Stimulated activated naive CD8-positive, alpha-beta T cell treated with anti-CD3 and anti-CD28 coated beads, Interleukin-15, Interleukin-2, amounts not matched to agents 100 U/mL and 50 U/mL, for 24 hours (primary cell): Measurements from ENCODE around the gene CLIC3.
A peak's percentile ranks its signal among the peaks of the same experiment; 100 is the strongest.

ENCODE experiments used
- ATAC-seq: fragments of 150-1000 bp; cut with Tn5 transposase; one replicate; pipeline ENCODE4 v1.10.0; 2021
- DNase-seq: peaks from one replicate; pipeline ENCODE4 v3.0.0; 2021

Gene CLIC3

DNA sequence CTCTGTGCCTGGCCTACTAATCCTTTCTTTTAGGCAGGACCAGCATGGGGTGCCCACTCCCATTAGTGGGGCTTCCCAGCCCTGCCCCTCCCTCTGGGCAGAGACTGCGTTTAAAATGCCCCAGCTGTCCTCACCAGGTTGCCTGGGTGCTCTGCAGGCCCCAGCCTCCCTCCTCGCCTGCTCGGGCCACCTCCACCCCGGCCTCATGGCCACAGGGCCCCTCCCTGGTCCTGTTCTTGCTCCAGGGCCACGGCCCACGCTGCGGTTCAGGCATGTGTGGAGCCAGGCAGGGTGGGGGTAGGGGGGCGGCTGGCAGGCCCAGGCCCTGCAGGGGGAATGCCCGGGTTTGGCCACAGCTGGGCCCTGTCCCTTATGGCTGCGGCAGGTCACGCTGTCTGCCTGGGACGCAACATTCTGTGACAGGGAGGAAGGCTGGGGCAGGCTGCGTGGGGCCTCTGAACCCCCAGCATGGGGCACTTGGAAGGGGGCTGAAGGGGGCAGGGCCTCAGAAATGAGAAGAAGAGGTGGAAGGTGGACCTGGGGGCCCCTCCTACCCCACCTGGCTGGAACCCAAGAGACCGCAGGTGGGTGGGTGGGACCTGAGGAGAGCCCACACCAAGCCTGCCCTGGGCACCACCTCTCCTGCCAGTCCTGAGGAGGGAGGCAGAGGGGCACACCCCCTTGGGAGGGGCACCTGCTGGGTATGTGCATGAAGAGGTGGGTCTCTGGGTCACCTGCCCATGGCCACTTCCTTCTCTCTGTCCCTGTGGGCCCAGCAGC is 44.6 kb downstream of the CLIC3 start, which contains the start of gene LCN12:
Gene LCN12, plus strand, starts transcription at position 733 of the 780 bp plus-strand sequence. CDS start 55 bp downstream, outside the sequence.
- ATAC-seq (no peak), DNase-seq (no peak)

DNA sequence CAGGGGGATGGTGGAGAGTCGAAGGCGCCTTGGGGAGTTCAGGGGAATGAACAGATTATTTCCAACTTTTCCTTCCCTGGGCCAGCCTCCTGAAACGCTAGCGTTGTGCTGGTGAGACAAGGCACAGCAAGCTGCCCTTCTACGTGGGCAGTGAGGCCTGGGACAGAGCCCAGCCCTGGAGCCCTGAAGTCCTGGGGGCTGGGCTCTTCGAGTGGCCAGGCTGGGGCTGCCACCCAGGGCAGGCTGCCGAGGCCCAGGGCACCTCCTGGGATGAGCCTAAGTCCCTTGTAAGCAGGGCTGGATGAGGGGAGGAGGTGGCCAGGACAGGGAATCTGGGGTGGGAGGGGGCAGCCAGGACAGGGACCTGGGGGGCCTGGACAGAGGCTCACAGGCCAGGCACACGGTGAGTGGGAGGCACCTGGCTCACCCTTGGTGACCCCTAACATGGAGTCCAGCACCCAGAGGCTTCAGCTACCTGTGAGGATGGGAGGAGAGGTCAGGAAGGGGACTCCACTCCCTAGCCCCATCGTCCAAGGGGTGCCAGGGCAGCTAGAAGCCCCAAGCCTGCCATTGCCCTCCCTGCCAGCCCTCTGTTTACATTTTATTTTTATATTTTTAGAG is 45.6 kb downstream of the CLIC3 start:
- DNase-seq (no peak), ATAC-seq (no peak)

DNA sequence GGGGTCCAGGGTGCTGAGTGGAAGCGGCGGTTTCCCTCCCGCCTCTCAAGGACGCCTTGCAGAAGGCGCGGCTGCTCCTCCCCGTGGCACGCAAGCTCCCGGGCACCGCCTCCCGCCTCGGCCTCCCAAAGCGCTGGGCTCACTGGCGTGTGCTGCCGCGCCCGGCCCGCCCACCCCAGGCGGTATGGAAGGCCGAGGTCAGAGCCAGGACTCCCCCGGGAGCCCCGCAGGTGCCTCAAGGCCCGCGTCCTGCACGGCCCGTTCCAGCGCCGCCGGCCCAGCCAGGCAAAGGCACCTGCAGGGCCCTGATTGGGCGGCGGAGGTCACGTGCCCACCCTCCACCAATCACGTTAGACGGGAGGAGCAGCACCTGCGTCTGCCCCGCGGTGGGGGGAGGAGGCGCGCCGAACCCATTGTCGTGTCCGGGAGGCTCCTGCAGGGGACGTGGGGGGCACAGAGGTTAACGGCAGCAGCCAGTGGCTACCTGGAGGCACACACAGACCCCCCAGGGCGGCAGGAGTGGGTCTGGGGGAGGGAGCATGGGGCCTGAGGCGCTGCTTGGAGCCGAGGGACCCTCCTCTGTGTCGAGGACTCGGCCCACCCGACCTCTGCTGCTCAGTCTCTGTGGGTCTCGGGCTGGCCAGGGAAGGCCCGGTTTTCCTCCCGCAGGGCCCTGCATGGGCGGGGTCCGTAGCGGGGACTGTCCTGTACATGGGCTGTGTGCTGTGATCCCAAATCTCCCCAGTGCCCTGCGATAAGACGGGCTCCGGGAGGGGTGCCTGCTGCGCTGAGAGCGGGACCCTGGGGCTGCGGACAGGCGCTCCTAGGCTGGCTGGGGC is 46.3 kb downstream of the CLIC3 start:
- ATAC-seq: peak; percentile 92

DNA sequence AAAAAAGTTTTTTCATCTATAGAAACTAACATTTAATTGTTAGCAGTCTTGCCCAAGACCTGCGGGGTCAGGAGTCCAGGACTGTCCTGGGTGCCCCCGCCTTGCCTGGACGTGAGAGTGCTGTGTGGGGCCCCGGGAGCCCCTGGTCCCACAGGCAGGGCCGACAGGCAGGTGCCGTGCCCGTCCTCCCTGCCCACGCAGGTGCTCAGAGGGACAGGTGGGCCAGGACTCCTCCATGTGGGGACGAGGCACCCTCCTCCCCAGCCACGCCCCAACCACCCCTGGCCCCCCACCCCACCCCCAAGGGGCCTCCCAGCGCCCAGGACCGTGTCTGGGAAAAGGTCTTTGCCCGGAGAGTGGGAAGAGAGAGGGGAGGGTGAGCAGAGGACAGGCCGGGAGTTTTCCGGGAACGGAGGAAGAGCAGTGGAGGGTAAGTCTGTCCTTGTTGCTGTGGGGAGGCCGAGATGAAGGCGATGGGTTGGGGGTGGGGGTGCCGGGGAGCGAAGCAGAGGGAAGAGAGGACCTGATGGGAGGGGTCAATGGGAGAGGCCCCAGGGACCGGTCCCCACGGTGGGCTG is 47.0 kb downstream of the CLIC3 start:
- ATAC-seq: no peak

More for the DNA sequence above, 46.3 kb downstream of the CLIC3 start:
- DNase-seq: peak; percentile 97

DNA sequence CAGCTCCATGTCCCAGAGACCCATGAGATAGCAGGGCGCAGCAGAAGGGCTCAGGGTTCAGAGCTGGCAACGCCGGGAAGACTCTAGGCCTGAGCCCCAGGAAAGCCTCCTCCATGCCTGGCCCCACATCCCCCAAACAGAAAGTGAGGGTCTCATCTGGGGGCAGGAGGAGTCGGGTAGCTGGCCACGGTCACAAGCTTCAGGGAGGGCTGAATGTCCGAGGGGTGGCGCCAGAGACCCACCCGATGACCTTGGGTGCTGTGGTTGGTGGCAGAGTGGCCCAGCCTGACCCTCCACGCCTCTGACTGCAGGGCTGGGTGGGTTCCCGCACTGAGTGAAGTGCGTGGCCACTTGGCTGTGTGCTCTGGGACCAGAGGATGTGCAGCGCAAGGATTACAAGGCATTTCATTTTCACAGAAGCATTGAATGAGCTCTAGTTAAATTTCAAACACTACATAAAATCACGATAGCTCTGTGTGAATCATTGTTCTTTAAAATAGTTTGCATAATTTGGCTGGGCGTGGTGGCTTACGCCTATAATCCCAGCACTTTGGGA is 48.3 kb downstream of the CLIC3 start:
- DNase-seq (peak; percentile 62), ATAC-seq (no peak)

More for the DNA sequence above, 47.0 kb downstream of the CLIC3 start:
- DNase-seq: no peak

DNA sequence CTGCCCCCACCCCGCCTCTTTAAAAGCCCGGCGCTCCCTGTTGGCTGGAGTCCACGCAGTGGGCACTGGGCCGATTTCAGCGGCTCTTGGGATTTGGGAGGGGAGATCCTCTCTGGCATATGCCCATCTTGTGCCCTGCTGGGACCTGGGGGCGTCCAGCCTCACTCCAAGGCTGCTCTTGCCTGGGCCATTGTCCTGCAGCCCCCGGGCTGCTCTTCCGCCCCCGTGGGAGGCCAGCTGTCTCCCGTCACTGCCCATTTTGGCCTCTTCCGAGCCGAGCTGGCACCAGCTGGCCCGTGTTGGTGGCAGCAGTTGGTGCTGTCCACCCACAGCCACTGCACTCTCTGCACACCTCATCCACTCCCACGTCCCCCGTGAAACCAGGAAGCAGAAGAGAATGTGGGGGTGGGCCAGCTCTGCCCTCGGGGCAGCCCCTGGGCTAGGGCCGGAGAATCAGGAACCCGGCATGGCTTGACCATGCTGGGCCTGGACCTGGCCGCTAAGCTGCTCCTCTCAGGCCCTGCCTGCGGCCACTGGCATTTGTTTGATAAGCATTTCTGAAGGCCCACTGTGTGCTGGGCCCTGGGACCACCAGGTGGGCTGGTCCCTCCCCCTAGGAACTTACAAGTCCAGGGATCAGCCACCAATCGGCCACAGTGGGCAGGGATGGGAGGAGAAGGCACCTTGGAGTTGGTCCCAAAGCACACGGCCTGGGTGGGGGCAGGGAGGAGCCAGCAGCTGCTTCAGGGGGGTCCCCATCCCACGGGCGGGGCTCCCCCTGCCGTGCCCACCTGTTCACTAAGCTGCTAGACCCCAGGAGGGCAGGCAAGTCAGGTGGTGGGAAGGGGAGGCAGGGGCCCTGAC is 49.1 kb downstream of the CLIC3 start:
- DNase-seq (peak; percentile 4), ATAC-seq (no peak)

DNA sequence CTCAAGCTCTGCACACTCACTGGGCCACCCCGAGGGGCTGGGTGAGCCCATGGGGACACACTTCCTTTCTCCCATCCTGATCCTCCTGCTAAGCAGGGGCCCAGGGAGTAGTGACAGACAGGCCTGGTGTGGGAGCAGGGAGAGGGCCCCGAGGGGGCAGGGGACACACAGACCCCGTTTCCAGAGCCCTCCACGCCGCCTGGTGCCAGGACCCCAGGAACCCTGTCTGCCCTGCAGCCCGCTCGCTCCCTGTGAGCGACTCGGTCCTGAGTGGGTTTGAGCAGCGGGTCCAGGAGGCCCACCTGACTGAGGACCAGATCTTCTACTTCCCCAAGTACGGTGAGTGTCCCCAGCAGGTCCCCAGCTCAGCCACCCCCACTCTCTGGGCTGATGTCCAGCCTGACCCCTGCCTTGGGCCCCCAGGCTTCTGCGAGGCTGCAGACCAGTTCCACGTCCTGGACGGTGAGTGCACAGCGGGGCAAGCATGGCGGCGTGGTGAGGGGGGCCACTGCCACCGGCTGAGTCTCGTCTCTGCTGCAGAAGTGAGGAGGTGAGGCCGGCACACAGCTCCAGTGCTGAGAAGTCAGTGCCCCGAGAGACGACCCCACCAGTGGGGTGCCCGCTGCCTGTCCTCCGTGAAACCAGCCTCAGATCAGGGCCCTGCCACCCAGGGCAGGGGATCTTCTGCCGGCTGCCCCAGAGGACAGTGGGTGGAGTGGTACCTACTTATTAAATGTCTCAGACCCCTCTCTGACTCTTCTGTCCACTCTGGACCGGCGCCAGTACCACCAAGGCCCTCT is 49.9 kb downstream of the CLIC3 start:
- ATAC-seq (no peak), DNase-seq (peak; percentile 5)

DNA sequence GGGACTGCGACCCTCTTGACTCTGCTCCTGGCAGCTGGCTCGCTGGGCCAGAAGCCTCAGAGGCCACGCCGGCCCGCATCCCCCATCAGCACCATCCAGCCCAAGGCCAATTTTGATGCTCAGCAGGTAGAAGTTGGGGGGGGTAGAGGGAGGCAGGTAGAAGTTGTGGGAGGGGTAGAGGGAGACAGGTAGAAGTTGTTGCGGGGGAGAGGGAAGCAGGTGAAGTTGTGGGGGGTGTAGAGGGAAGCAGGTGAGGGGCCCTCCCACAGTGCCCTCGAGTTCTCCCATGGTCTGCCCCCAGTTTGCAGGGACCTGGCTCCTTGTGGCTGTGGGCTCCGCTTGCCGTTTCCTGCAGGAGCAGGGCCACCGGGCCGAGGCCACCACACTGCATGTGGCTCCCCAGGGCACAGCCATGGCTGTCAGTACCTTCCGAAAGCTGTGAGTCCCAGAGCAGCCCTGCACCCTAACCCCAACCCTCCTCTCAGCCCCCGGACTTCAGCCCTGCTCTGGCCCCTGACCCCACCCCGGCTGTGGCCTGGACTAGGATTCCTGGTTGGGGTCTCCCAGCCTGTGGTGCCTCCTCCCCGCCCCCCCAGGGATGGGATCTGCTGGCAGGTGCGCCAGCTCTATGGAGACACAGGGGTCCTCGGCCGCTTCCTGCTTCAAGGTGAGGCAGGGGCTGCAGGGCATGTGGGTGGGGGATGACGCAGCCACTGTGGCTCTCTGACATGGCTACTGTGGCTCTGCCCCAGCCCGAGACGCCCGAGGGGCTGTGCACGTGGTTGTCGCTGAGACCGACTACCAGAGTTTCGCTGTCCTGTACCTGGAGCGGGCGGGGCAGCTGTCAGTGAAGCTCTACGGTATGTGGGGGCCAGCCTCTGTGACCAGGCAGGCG is 50.8 kb downstream of the CLIC3 start:
- ATAC-seq (no peak), DNase-seq (no peak)
